ENCODE data around the gene TNNT1.

Gene TNNT1

DNA sequence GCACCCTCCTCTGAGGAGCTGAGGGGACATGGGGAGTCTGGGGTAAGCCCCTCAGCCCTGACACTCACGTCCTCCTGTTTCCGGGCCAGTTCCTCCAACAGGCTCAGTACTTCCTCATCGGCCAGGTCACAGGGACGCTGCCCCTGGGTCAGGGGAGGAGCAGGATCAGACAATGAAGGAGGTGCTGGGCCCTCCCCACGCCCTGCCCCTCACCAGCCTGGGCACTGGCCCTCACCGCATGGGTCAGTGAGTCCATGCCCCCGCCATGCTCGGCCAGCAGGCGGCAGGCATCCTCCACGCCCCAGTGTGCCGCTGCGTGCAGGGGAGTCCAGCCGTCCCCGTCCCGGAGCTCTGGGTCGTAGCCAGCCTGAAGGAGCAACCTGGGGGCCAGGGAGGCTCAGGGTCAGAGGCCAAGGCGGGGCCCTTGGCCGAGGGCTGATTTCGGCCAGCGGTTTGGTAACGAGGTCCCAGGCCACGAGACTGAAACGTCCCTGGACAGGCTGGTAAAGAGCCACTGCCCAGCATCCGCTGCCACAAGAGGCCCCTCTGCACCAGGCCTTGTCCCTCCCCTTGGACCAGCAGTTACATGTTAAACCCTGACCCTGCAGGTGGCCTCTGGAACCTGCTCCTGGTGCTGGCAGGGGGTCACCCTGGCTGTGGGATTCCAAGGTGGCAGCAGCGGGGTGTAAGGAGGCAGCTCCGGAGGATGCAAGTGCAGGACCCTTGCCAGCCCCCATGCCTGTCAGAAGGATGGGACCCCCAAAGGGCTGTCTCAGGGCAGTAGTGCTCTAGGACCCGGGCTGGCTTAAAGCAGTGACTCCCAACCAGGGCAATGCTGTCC is 50.1 kb downstream of the TNNT1 start:
- in situ Hi-C loops (cut with MboI; ENCODE audit: low sequenced_read_pairs, unreplicated experiment), result no loop called here
- DNase-seq (ENCODE audit: low spot score), result no peak
- TF ChIP-seq, protein P1, sequence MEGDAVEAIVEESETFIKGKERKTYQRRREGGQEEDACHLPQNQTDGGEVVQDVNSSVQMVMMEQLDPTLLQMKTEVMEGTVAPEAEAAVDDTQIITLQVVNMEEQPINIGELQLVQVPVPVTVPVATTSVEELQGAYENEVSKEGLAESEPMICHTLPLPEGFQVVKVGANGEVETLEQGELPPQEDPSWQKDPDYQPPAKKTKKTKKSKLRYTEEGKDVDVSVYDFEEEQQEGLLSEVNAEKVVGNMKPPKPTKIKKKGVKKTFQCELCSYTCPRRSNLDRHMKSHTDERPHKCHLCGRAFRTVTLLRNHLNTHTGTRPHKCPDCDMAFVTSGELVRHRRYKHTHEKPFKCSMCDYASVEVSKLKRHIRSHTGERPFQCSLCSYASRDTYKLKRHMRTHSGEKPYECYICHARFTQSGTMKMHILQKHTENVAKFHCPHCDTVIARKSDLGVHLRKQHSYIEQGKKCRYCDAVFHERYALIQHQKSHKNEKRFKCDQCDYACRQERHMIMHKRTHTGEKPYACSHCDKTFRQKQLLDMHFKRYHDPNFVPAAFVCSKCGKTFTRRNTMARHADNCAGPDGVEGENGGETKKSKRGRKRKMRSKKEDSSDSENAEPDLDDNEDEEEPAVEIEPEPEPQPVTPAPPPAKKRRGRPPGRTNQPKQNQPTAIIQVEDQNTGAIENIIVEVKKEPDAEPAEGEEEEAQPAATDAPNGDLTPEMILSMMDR (IDR thresholded peaks at IDR 0.05; ENCODE audit: borderline replicate concordance, control extremely low read depth, extremely low read depth, insufficient read depth, missing control alignments), result no peak

DNA sequence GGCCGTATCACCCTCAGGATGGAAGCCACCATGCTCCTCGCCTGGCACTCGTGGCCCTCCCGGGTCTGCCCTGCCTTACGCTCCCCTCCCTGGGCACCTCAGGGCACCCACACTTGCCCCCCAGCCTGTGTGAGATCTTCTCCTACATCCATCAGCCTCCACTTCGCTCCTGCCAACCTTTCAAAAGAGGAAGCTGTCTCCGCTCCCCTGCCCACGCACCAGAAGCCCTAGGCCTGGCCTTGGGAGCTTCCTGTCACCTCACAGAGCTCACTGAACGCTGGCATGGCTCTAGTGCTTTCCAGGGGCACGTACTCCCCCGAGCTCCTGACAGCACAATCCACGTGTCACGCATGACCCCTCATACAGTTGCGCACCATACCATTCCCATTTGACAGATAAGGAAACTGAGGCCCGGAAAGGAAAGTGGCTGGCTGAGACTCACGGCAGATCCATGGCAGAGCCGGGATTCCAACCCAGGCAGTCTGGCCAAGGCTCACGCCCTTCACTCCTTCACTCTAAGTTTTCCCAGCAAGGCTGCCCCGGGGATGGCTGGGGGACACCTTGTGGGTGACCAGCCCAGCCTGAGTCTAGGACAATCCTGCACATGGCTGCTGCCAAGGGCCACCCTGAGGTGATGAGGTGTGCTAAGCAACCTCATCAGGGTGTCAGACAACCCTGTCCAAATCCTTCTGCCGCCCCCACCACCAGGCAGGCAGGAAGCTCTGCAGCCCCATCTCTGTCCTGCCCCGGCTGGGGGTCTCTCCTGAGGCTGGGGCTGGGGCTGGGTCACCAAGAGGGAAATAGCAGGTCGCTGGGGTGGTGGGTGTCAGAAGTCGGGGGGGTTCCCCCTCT is 50.9 kb downstream of the TNNT1 start:
- TF ChIP-seq, protein P1 (IDR thresholded peaks at IDR 0.05; ENCODE audit: borderline replicate concordance, control extremely low read depth, extremely low read depth, insufficient read depth, missing control alignments), result no peak
- DNase-seq (ENCODE audit: low spot score), result no peak
- in situ Hi-C loops (cut with MboI; ENCODE audit: low sequenced_read_pairs, unreplicated experiment), result no loop called here

DNA sequence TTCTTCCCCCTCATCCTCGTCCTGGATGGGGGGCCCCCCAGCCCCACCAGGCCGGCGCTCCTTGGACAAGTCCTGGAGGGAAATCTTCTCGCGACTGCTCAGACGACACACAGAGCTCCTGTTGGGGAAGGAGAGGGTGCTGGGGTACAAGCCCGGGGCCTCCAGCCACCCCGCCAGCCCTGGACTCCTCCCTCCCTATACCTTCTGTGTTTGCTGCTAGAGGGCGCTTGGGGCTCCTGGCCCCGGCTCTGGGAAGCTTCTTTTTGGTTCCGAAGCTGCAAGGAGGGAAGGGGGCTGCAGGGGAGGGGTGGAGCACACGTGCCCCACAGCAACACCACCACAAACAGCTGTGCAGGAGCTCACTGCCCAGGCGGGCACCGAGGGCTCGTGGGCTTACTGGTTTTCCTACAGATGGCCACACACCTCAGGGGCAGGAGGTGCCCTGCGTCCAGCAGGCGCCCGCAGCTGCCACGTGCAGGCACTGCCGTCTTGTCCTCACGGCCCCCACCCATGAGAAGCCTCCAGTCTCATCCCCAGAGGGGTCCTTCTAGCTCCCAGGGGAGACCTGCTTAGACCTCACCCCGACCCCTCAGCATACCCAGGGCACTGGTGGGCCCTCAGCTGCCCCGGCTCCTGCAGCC is 52.8 kb downstream of the TNNT1 start:
- in situ Hi-C loops (cut with MboI; ENCODE audit: low sequenced_read_pairs, unreplicated experiment), result no loop called here
- TF ChIP-seq, protein P1 (IDR thresholded peaks at IDR 0.05; ENCODE audit: borderline replicate concordance, control extremely low read depth, extremely low read depth, insufficient read depth, missing control alignments), result no peak
- no peak for DNase-seq (ENCODE audit: low spot score)

GRCh38 chr19:55095260-55096060 is 53.5 kb downstream of the TNNT1 start:
- in situ Hi-C loops (cut with MboI; ENCODE audit: low sequenced_read_pairs, unreplicated experiment), result no loop called here
- DNase-seq (ENCODE audit: low spot score), result no peak
- TF ChIP-seq, protein P1 (IDR thresholded peaks at IDR 0.05; ENCODE audit: borderline replicate concordance, control extremely low read depth, extremely low read depth, insufficient read depth, missing control alignments), result no peak

GRCh38 chr19:55094456-55095259 is 54.3 kb downstream of the TNNT1 start:
- TF ChIP-seq, protein P1 (IDR thresholded peaks at IDR 0.05; ENCODE audit: borderline replicate concordance, control extremely low read depth, extremely low read depth, insufficient read depth, missing control alignments), result no peak
- no peak for DNase-seq (ENCODE audit: low spot score)
- in situ Hi-C loops (cut with MboI; ENCODE audit: low sequenced_read_pairs, unreplicated experiment), result no loop called here
